GF-D8 (cell line): ENCODE data around the gene PANK4.

ENCODE experiments used
- DNase-seq: peaks from one replicate; lab custom pipeline; 2025; lab: John Stamatoyannopoulos, UW

Gene PANK4

DNA sequence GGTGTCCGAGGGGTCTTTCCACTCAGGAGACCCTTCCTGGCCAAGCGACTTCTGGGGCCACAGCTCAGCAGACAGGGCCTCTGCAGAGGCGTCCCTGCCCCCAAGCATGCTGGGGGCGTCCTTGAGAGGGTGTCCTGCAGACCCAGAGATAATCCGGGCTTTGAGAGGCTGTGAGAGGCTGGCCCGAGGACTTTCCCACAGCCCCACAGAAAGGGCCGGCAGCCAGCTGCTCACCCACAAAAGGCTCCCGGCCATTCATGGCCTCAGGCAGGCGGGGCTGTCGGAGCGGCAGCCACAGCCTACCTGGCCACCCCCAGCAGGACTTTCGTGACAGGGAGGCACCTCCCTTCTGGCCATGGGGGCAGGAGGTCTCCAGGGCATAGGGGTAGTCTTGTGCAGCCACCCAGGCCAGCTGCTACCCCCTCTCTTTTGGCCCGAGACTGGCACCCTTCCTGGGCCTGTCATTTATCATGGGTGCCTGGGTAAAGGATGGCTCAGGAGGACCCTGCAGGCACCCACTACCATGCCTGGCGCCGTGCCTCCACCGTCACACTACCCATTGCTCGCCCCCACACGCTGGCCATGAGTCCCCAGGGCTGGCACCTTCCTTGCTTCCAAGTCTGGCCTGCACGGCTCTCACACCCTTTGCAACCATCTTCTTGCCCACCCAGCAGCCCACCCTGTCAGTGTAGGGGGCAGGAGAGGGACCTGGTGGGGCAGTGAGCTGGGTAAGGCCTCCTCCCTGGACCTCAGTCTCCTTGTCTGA lies 18.7 kb upstream of the PANK4 start:
- no peak for DNase-seq

DNA sequence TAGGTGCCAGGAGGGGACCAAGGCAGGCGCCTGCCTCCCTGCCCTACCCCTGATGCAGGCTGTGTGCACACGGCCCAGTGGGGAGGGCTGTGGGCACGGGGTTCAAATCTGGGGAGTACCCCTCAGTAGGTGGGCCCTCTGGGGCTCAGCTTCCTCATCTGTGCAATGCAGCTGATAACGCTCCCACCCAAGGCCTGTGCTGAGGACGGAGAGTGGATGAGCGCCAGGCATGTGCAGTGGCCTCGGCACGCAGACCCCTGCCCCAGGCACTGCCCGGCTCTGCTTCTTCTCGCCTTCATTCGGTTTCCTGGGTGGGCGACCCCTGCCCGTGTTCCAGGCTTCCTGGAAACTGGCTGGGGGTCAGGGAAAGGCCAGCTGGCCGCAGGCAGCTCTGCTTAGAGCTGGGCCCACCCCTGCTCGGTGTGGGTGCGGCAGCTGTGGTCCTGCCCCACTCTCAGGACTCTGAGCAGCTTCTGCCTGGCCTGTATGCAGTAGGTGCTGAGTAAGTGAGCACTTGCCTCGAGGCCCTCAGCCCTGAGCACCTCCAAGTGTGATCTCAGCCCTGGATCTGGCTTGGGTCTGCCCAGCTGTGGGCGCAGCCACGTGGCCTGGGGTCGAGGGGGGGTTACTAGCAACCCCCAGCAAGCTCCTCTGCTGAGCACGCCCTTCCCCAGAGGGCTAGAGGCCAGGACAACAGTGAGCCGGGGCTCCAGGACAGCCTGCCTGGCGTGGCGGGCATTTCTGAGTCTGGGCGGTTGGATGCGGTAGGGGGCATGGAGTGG lies 17.9 kb upstream of the PANK4 start:
- no peak for DNase-seq

DNA sequence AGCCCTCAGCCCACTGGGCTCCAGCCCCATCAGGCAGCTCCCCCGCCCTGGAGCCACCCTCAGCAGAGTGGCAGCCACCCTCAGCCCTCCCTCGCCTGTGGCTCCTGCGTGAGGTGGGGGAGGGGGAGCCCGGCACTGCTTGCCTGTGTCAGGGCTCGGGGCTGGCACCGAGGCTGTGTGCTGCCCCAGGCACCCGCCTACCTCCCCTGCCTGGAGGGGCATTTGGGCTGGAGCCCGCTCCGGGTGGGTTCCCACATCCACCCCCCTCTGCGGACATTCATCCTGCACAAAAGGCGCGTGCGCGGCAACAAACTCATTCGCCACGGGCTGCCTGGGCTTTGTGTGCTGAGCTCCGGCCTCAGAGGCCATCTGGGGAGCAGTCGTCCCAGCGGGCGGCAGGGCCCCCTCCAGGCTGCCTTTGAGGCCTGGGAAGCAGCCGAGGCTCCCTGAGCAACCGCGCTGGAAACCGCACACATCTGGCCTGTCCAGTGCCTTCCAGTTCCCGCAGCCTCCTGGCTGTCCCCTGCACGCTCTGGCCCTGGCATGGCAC lies 17.2 kb upstream of the PANK4 start:
- peak; percentile 28 for DNase-seq

DNA sequence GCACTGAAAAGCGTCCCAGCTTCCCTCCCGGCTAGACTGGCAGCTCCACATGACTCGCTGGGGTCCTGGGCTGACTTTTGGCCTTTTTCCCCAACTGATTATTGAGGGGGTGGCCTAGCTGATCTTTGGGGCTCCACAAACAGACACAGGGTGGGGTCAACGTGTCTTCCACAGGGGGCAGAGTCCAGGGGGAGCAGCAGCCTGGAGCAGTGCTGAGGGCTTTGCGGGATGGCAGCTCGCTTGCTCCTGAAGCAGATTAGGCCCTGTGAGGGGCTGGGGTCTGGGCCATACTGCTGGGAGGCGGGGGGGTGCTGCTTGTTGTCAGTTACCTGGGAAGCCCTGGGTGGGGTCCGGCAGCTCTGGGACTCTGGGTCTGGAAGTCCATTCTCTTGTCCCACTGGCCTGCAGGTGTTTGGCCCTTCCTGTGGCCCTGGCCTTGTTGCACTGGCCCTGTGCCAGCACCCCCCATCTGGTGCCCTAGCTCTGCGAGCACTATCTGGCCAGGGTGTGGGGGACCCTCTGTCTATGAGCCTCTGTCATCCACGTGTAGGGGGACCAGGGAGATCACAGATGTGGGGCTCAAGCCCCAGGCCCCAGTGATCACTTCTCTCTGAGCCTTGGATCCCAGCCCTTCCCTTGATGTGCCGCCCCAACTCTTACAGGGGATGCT lies 16.0 kb upstream of the PANK4 start:
- DNase-seq, result no peak

DNA sequence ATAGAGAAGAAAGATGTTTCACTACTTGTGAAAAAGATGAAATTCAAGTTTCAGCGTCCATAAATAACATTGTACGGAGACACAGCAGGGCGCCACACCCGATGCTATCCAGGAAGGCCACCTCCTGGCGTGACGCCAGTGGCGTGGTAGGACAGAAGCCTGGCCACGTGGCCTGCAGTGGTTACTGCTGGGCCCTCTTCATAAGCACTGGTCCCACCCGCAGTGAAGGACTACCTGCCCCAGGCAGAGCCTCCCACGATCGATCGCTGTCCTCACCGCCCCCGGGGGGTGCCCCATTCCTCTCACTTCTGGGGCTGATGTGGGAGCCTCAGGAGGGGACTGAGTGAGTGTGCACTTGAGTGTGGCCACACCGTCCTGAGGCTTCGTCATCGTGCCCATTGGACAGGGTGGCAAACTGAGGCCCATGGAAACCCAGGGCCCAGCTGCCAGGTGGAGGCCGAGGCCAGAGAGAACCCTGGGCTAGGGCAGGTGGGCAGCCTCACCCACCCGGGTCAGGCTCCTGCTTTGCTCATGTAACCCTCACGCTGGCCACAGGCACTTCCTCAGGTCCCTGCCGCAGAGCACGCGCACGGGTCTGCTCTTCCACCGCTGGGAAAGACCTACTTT lies 15.3 kb upstream of the PANK4 start:
- DNase-seq, result no peak

DNA sequence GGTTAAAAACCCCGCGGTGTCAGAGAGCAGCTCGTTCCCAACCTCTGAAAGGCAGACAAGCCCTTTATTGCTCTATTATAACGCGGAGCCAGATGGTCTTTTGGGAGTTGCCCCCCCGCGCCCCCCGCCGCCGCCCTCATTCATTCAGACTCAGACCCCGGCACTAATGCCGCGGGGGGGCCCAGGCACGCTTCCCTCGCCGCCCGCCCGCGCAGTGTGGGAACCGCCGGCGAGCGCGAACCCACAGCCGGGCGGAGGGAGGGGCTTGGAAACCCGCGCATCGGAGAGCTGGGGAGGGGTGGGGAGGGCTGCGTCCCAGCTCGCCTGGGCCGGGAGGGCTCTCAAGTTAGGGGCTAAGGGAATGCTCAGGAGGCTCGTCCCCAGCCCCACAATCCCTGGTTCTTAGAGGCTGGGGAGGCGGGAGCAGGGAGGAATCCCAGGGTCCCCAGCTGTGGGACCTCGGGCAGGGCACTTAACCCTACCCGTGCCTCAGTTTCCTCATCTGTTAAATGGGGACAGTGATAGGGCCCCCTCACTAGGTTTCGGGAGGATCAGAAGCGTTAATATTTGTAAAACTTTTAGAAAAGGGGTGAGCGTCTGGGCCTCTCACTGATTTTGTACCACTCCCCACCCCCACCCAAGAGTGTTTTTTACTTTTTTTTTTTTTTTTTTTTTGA lies 14.6 kb upstream of the PANK4 start:
- no peak for DNase-seq

DNA sequence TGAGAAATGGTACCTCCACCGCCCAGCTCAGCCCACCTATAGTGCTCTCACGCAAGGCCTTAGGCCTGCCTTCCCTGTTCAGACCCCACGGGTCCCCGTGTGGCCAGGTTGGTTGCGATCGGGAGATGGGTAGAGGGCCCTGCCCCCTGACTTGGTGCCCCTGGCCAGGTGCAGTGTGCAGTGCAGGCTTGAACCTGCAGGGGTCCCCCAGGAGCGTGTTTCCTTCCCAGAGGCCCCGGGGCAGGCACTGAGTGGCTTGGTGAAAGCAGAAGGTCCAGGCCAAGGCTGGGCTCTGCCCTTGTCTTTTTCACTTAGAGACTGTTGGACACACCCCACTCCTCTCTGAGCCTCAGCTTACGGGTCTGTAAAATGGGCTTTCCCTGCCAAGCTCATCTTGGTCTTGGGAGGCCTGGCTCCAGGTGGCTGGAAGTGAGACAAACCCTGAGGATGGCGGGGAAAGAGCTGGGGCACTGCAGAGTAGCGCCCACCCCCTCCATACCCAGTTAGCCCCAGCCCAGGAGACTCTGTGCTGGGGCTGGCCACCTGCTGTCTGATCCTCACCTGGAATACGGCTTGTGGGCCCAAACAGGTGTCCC lies 13.0 kb upstream of the PANK4 start:
- no peak for DNase-seq

DNA sequence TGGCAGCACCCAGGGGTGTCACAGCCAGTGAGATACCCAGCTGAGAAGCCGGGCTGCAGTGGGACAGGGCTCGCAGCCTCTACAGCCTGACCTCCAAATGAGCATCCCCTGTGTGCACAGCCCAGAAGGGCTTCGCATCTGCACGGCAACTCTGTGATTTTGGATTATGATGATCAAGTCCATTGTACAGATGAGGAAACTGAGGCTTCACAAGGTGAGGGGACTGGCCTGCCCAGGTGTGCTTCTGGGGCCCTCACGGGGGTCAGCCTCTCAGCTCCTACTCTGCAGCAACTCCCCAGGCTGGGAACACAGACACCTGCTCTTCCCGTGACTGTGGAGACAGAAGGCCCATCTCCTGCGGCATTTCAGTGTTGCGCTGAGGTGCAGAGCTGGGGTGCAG lies 12.5 kb upstream of the PANK4 start:
- no peak for DNase-seq

DNA sequence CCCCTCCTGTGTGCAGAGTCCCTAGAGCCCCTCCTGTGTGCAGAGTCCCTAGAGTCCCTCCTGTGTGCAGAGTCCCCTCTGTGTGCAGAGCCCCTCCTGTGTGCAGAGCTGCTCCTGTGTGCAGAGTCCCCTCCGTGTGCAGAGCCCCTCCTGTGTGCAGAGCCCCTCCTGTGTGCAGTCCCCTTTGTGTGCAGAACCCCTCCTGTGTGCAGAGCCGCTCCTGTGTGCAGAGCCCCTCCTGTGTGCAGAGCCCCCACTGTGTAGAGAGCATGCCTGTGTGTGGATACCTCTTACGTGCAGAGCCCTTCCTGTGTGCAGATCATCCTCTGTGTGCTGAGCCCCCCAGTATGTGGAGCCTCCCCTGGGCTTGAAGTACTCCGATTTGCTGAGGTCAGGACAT lies 12.0 kb upstream of the PANK4 start:
- DNase-seq, result no peak

DNA sequence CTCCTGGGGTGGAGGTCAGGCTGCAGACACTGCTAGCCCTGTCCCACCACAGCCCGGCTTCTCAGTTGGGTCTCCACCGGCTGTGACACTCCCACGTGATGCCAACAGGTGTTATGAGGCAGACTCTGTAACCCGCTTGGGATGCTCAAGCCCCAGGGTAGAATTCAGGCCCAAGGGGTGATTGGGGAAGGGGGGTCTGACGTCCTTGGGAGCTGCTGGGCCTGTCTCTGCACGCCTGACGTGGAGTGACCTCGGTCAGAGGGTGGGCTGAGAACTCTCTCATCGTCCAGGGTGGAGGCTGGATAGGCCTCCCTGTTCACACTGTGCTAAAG lies 11.4 kb upstream of the PANK4 start:
- no peak for DNase-seq

DNA sequence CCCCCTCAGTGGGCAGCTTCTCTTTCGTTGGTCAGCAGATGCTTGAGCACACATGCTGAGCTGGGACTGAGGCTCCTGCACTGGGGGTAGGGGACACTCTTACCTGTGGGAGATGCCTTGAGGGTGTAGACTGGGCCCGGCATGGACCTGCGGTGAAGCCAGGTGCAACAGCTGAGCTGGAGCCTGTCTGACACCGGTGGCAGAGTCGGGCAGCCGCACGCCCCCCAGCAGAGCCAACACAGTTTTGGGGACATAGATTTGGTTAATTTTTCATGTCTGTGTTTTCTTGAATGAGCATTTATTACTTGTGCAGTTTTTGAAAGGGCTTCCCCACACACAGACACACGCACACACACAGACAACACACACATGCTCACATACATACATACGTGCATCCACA lies 9.6 kb upstream of the PANK4 start:
- DNase-seq, result no peak

DNA sequence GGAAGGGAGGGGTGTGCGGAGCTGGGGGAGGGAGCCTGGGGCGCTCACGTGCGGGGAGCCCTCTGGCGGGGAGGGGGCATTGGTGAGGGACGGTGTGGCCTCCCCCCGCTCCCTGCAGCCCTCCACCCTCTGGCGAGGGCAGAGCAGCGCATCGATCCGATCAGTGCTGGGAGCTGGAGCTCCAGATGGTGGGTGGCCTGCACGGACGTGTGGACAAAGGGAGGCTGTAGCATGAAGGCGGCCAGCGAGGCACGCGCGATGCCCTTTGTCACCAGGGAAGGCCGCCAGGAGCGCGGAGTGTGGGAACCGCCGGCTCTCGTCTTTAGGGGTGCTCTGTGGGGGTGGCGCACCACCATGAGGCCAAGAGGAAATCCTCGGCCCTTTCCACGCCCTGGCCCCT lies 9.1 kb upstream of the PANK4 start:
- DNase-seq, result no peak

DNA sequence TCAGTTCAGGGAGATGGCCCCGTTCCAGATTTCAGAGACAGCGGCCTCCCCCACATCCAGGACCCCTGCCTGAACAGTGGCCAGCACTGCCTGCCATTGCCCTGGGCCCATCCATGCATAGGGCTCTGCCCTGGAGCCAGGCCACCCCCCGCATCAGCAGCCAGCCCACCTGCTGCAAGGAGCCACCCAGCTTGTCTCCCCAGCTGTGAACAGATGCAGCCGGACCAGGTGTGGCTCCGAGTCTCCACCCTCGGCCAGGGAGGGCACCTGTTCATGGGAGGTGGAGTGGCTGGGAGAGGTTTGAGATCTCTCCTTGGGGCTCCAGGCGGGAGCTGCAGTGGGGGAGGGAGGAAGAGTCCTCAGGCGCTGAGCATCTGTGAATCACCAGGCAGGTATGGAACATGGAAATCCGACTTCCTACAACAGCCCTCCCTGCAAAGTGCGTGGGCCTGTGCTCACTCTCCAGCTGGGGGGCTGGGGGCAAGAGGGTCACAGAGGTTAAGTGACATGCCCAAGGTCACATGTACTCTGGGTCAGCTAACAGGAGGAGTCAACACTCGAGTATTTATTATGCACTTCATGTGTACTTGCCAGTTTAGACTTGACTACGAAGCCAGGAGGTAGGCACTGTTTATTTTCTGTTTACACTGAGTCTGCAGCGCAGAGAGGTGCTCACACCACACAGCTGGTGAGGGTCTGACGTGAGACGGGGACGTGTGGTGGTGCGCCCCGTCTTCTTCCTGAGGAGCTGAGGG lies 8.5 kb upstream of the PANK4 start:
- DNase-seq, result no peak

DNA sequence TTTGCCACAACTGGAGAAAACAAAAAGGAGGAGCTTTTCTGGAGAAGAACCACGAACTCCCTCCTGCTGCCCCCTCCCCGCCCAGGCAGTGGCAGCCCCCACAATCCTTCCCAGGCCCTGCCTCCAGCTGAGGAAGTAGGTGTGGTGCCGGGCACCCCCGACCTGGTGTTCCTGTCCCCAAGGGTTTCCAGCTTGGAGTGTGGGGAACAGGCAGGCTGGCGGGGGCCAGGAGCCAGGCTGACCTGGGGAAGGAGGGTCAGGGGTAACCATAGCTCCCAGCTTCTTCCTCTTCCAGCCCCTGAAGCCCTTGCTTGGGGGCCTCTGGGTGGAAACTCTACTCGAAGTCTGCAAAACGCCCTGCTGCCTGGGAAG lies 7.9 kb upstream of the PANK4 start:
- DNase-seq, result no peak

DNA sequence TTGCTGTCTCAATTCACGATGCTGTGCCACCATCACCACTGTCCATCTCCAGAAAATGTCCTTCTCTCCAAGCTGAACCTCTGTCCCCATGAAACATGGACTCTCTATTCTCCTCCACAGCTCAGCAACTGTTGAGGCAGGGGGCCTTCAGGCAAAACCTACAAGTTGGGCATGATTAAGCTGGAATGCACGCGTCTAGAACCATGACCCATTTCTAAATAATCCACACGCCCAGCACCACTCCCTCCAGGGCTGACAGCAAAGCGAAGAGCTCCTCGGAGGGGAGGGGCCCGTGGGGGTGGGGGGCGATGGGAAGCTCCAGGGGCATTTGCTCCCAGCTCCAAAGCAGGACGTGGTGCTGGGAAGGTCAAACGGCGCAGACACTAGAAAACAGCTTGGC lies 7.0 kb upstream of the PANK4 start:
- no peak for DNase-seq

DNA sequence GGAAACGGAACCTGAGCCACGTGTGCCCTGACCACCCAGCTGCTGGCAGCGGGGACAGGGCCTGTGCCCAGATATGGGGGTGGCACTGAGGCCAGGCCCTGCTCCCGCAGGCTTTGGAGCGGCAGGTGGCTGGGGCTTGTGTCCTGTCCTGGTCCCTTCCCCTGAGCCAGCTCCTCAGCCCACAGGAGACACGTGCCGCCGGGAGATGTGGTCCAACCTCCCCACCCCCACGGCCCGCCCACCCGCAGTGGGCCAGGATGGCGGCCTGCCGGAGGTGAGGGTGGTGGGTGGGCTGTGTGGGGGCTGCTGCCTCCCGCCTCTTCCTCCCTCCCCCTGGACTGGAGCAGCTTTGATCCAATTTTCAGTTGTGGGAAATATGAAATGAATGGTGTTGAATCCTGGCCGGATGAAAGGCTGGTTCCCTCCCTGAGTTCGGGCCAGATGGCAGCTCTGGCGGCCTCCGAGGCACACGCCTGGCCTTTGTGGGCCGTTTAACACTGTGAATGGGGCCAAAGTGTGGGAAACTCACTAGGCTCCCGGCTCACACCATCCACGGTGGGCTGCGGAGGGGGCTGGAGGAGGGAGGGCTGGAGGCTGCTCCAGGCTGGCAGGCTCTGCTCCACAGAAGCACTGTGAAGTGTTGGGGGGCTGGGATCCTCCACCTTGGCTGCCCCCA lies 6.2 kb upstream of the PANK4 start:
- no peak for DNase-seq

DNA sequence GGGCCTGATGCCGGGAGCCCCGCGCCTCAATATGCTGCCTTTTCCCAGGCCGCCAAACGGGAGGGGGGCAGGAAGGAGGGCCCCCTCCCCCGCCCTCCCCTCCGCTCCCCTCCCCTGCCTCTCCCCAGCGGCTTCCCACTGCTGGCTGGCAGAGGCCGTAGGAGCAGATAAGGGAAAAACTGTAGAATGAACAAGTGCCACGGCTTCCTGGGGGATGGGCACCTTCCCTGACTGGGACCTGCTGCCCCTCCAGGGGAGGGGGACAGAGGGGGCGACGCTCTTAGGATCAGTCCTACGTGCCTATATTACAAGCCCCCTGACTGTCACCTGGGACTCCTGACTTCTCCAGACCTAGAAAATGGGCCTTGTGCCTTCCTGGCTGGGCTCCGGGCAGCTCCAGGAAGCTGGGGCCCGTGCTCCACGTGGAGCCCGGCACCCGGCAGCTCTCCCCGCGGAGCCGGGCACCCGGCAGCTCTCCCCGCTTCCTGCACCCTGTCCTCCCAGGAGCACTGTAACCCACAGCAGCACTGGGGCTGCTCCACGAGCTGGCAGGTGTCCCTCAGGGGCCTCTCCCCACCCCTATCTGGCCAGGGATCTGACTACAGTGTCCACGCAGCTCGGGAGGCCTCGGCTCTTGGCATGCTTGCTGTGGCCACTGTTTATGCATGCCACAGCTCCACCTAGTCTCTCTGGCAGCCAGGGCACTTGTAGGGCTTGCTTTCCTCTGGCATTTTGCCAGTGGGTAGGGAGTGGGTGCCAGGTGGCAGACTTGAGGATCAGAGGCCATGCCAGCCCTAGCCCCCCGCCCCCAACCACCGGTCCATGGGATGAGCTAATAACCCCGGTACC lies 4.3 kb upstream of the PANK4 start:
- DNase-seq, result peak; percentile 2

DNA sequence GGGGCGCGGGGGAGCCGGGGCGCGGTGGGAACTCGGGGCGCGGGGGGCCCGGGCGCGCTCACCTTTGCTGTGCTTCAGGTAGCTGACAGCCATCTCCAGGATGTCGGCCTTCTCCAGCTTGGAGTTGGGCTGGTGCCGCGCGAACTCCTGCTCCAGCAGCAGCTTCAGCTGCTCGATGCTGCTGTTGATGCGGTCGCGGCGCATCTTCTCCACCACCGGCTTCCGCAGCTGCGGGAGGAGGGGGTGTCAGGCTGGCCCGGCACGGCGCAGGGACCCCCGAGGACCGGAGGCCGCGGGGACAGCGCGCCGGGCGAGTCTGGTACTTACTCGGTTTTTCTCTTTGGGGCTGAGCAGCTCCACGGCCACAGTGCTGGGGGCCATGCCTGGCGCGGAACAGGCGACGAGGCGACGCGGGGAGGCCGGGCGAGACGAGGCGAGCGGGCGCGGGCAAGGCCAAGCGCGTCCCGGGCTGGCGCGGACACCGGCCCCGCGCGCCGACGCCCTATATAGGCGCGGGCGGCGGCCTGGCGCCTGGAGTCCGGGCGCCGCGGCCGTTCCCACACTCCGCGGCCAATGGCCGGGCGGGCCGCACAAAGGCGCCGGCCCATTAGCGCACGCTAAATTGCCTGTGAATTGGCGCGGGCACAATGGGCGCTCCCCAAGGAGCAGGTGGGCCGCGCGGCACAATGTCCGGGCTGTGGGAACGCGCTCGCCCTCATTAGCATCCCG lies 3.6 kb upstream of the PANK4 start, which contains the start of gene HES5:
Gene HES5 (minus strand): TSS at position 480 of the 729 bp plus-strand sequence. CDS start 99 bp downstream, at position 381.
- no peak for DNase-seq
